GM06990 (cell line): ENCODE results near the gene TGM3.

ENCODE experiments used
- DNase-seq: peaks from one replicate; pipeline ENCODE4 v3.0.0-alpha.2; 2011; ENCODE audit not compliant: insufficient read length; ENCODE audit errors: extremely low read depth
- H3K27me3 ChIP-seq: replicated peaks from 2 replicates; pipeline ENCODE4 v1.6.0; 2011; ENCODE audit warnings: low read length; ENCODE audit not compliant: control insufficient read depth, insufficient read depth
- H3K36me3 ChIP-seq: 2 replicates; pipeline ENCODE4 v1.5.1; 2011; ENCODE audit warnings: low read length; ENCODE audit not compliant: control insufficient read depth, insufficient read depth
- H3K4me3 ChIP-seq: replicated peaks from 2 replicates; pipeline ENCODE4 v1.5.1; 2011; ENCODE audit warnings: low read depth, mild to moderate bottlenecking, control low read depth, low read length
- CTCF ChIP-seq: IDR thresholded peaks from 2 replicates; pipeline ENCODE4 v1.5.1; 2011; ENCODE audit warnings: low read length, control low read depth, mild to moderate bottlenecking, inconsistent platforms; ENCODE audit not compliant: insufficient read depth, poor library complexity, severe bottlenecking

TGM3 gene

GRCh38 chr20:2285613-2286012, 10.2 kb upstream of the TGM3 start:
- no peak for TF ChIP-seq CTCF
- DNase-seq: no peak
- no peaks in the 10 kb centered on the region for H3K36me3 ChIP-seq

GRCh38 chr20:2287504-2287903, 8.3 kb upstream of the TGM3 start:
- H3K36me3 ChIP-seq: no peaks in the 10 kb centered on the region
- no peak overlapping the region for H3K4me3 ChIP-seq
- DNase-seq: no peak
- TF ChIP-seq CTCF: no peak
- no peaks in the 10 kb centered on the region; the same call in 1 of the 2 replicates for H3K27me3 ChIP-seq

More at GRCh38 chr20:2285613-2286012, 10.2 kb upstream of the TGM3 start:
- no peaks in the 10 kb centered on the region; the same call in 1 of the 2 replicates for H3K27me3 ChIP-seq
- H3K4me3 ChIP-seq: no peak overlapping the region

- Histone ChIP-seq H3K36me3 (no peaks in the 10 kb centered on the region), H3K4me3 (no peak overlapping the region), H3K27me3 (no peaks in the 10 kb centered on the region)
- peak; percentile 69 for DNase-seq
- no peak for TF ChIP-seq CTCF
Measured at GRCh38 chr20:2289475-2289874, 6.3 kb upstream of the TGM3 start.

- no peaks in the 10 kb centered on the region for H3K27me3 ChIP-seq
- no peaks in the 10 kb centered on the region for H3K36me3 ChIP-seq
- DNase-seq: no peak
- no peak for TF ChIP-seq CTCF
- no peak overlapping the region for H3K4me3 ChIP-seq
Measured at GRCh38 chr20:2290486-2290885, 5.3 kb upstream of the TGM3 start.

- H3K36me3 ChIP-seq: no peaks in the 10 kb centered on the region
- no peaks in the 10 kb centered on the region for H3K27me3 ChIP-seq
- no peak for TF ChIP-seq CTCF
- DNase-seq: no peak
- H3K4me3 ChIP-seq: no peak overlapping the region
Measured at GRCh38 chr20:2292416-2293110, 3.2 kb upstream of the TGM3 start.

GRCh38 chr20:2293486-2293885, 2.3 kb upstream of the TGM3 start:
- TF ChIP-seq CTCF: no peak
- Histone ChIP-seq H3K27me3 (no peaks in the 10 kb centered on the region), H3K36me3 (no peaks in the 10 kb centered on the region), H3K4me3 (no peak overlapping the region)
- no peak for DNase-seq
